ENCODE measurements around the gene OR10G8.

DNA sequence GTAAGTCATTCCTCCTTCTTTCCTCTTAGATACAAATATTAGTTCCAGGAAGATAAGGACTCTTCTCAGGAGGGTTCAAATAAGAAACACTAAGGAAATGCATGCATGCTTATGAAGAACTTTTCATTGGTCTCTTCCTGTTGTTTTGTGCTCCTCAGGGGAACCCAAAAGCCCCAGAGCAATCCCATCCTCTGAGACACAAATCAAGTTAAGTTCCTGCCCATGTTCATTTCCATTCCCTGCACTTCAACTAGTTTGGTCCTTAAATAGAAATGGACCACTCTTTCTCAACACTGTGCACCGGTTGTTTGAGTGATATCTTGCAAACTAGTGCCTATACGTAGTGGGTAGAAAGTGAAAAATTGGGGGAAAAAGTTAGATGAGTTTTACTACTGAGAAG lies 13.9 kb upstream of the OR10G8 start, which contains the start of gene OR10G4:
- no peak for TF ChIP-seq TAF1 (IDR thresholded peaks at IDR 0.05; ENCODE audit: borderline replicate concordance, insufficient read depth, low read length)
- TF ChIP-seq POLR2AphosphoS5 (IDR thresholded peaks at IDR 0.05; ENCODE audit: low read depth, low read length) = no peak
- TF ChIP-seq, protein P1, sequence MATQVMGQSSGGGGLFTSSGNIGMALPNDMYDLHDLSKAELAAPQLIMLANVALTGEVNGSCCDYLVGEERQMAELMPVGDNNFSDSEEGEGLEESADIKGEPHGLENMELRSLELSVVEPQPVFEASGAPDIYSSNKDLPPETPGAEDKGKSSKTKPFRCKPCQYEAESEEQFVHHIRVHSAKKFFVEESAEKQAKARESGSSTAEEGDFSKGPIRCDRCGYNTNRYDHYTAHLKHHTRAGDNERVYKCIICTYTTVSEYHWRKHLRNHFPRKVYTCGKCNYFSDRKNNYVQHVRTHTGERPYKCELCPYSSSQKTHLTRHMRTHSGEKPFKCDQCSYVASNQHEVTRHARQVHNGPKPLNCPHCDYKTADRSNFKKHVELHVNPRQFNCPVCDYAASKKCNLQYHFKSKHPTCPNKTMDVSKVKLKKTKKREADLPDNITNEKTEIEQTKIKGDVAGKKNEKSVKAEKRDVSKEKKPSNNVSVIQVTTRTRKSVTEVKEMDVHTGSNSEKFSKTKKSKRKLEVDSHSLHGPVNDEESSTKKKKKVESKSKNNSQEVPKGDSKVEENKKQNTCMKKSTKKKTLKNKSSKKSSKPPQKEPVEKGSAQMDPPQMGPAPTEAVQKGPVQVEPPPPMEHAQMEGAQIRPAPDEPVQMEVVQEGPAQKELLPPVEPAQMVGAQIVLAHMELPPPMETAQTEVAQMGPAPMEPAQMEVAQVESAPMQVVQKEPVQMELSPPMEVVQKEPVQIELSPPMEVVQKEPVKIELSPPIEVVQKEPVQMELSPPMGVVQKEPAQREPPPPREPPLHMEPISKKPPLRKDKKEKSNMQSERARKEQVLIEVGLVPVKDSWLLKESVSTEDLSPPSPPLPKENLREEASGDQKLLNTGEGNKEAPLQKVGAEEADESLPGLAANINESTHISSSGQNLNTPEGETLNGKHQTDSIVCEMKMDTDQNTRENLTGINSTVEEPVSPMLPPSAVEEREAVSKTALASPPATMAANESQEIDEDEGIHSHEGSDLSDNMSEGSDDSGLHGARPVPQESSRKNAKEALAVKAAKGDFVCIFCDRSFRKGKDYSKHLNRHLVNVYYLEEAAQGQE (IDR thresholded peaks at IDR 0.05; ENCODE audit: insufficient read depth in 1 of 2, low read depth in 2 of 2, low read length in 2 of 2) = no peak
- no peak for TF ChIP-seq SIN3A (IDR thresholded peaks at IDR 0.05; ENCODE audit: borderline replicate concordance, insufficient read depth, low read length)
